RCC 7860 (cell line): ENCODE results near the gene KRTAP5-3.
A peak's percentile ranks its signal among the peaks of the same experiment; 100 is the strongest.
"Not testable (repeated sequence)": the region's sequence is repeated elsewhere in the genome, so short reads cannot be mapped to it uniquely, and the experiment has no call there.

Experiments
- DNase-seq: peaks from one replicate; pipeline ENCODE4 v3.0.0-alpha.2; 2015; ENCODE audit warnings: low spot score
- FAIRE-seq: peaks from 2 replicates; lab custom pipeline; 2012; peaks lifted over from hg19 to GRCh38; lab: Jason Lieb, UNC

KRTAP5-3 gene

DNA sequence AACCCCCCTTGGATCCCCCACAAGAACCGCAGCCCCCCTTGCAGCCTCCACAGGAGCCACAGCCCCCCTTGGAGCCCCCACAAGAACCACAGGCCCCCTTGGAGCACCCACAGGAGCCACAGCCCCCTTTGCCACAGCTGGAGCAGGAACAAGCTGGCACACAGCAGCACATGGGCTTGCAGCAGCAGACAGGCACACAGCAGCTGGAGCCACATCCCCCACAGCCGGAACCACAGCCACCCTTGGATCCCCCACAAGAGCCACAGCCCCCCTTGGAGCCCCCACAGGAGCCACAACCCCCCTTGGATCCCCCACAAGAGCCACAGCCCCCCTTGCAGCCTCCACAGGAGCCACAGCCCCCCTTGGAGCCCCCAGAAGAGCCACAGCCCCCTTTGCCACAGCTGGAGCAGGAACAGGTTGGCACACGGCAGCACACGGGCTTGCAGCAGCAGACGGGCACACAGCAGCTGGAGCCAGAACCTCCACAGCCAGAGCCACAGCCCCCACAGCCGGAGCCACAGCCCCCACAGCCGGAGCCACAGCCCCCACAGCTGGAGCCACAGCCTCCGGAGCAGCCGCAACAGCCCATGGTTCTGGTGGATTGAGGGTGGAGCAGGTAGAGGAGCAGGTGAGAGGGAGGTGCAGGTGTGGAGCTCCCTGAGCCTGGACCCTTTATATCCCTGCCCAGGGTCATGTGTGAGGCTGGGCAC, 23.4 kb downstream of the KRTAP5-3 start, which contains the start of gene KRTAP5-1:
TSS of gene KRTAP5-1 (minus strand) at position 623 of the 710 bp plus-strand sequence. CDS start at position 589, 34 bp downstream.
- DNase-seq, FAIRE-seq: not testable (repeated sequence)

DNA sequence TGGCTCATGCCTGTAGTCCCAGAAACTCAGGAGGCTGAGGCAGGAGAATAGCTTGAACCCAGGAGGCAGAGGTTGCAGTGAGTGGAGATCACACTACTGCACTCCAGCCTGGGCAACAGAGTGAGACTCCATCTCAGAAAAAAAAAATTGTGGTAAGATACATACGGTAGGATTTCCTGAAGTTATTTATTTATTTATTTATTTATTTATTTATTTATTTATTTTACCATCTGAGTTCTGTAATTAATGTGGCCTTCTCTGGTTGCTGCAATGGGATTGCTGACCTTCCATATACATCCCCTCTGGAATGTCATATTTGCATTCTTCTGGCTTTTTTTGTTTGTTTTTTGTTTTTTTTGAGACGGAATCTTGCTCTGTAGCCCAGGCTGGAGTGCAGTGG, 25.4 kb downstream of the KRTAP5-3 start:
- DNase-seq, FAIRE-seq: not testable (repeated sequence)

DNA sequence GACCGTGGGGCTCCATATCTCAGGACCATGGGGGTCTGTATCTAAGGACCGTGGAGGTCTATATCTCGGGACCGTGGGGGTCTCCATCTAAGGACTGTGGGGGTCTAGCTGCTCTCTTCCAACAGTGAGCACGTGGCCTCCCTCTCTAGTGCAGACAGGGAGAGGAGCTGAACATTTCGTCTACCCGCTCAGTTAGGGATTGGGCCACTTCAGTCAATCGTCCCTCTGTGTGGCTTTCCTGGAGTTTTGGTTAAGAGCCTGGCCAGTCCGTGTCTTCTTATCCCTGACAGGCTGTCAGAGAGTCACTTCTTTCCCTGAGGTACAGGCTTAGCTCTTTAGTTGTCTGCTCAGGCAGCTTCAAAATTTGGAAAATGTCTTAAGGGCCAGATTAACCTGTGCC, 26.3 kb downstream of the KRTAP5-3 start:
- DNase-seq: no peak

DNA sequence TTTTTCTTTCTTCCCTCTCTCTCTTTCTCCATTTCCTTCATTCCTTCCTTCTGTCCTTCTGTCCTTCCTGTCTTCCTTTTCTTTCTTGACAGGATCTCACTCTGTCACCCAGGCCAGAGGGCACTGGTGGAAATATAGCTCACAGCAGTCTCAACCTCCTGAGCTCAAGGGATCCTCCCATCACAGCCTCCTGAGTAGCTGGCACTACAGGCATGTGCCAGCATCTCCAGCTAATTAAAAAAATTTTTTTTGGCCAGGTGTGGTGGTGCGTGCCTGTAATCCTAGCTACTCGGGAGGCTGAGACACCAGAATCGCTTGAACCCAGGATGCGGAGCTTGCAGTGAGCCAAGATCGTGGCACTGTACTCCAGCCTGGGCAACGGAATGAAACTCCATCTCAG, 31.4 kb downstream of the KRTAP5-3 start:
- DNase-seq: no peak
- FAIRE-seq: no peak

More for the DNA sequence above, 26.3 kb downstream of the KRTAP5-3 start:
- no peak for FAIRE-seq

DNA sequence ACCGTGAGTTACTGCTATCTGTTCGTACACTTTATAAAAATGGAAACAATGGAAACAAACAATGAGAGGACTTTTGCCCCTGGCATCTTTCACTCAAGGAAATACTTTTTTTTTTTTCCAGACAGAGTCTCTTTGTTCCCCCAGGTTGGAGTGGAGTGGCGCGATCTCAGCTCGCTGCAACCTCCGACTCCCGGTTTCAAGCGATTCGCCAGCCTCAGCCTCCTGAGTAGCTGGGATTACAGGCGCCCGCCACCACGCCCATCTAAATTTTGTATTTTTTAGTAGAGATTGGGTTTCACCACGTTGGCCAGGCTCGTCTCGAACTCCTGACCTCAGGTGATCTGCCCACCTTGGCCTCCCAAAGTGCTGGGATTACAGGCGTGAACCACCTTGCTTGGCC, 32.5 kb downstream of the KRTAP5-3 start:
- not testable (repeated sequence) for FAIRE-seq, DNase-seq

DNA sequence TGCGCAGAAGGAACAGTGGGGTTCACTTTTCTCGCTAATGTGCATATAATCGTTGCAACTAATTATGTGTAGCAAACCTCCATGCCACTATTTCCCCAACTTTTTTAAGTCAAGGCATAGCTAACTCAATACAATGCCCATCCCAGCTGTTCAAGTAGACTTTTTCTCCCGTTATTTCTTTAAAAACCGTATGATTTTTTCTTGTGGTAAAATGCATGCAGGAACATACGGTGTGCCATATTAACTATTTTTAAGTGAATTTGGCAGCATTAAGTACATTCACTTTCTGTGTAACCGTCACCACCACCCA, 33.4 kb downstream of the KRTAP5-3 start:
- FAIRE-seq (no peak), DNase-seq (no peak)

DNA sequence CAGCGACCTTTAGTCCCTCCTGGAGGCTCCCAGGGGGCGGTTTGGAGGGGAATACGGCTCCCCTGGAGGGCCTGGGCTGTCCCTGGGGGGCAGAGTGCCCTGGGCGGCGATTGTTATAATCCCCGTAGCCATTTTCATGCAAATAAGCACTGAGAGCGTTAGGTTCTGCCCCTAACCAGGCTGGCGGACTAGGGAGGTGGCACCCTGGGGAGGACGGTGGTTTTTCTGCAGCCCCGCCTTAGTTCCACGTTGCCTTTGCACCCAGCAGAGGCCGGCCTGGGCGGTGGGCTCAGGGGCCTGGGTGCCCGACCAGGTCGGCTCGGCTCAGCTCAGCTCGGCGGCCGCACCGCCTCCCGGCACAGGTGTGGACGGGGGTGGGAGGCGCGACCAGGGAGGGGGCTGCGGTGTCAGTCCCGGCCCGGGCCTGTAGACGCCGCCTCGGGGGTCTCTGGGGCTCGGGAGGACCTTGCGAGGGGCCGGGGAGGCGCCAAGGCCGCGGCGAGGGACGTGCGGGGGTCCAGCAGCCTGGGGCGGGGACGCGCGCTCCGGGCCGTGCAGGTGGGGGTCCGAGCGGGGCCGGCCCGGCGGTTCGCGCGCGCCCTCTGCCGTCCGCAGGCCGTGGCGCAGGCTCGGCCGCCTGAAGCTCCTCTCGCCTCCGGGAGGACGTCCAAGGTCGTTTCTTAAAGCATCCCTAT, 33.9 kb downstream of the KRTAP5-3 start:
- FAIRE-seq: no peak
- DNase-seq: no peak

DNA sequence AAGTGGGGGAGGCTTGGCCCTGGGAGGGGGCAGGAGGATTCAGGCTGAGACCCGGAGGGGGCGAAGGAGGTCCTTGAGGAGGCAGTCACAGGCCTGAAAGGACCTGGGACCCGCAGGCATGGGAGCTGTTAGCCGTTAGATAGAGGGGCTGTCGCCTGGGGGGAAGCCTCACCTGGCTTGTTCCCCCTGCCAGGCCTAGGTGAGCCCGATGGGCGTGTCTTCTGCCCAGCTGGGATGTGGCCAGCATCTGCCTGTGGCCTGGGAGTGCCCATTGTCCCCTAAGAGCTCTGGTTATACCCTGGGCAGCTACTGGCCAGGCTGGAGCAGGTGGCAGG, 34.4 kb downstream of the KRTAP5-3 start:
- no peak for FAIRE-seq
- DNase-seq: no peak

DNA sequence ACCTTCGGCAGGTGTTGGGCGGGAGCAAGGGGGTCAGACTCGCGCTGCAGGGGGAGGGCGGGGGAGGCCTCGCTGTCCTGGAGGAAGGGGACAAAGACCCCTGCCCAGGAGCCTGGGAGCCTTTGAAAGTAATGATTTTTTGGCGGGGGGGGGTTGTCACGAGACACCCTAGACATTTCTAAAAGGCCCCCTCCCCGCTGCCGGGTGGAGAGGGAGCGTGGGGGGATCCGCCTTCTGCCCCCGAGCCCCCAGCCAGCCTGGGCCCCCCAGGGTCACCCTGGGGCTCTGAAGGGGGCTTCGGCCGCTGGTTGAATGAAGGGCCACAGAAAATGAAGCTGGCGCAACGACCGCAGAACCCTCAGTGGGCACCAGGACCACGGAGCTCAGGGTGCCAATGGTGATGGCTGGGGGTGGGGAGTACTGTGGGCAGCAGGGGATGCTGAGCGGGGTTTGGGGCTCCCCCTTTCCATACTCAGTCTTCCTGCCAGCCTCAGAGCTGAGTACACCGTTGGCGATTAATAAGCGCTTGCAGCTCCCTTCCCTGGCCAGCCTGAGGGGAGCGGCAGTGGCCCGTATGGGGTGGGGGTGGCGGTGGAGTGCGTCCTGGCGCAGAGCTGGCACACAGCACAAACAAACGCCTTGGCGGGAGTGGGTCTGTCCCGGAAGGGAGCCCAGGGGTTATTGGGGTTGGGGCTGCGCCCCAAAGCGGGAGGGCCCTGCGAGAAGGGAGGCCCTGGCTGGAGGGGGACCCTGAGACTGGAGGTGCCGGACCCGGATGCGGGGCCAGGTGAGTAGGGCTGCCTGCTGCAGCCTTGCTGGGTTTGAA, 35.0 kb downstream of the KRTAP5-3 start:
- FAIRE-seq (no peak), DNase-seq (no peak)

DNA sequence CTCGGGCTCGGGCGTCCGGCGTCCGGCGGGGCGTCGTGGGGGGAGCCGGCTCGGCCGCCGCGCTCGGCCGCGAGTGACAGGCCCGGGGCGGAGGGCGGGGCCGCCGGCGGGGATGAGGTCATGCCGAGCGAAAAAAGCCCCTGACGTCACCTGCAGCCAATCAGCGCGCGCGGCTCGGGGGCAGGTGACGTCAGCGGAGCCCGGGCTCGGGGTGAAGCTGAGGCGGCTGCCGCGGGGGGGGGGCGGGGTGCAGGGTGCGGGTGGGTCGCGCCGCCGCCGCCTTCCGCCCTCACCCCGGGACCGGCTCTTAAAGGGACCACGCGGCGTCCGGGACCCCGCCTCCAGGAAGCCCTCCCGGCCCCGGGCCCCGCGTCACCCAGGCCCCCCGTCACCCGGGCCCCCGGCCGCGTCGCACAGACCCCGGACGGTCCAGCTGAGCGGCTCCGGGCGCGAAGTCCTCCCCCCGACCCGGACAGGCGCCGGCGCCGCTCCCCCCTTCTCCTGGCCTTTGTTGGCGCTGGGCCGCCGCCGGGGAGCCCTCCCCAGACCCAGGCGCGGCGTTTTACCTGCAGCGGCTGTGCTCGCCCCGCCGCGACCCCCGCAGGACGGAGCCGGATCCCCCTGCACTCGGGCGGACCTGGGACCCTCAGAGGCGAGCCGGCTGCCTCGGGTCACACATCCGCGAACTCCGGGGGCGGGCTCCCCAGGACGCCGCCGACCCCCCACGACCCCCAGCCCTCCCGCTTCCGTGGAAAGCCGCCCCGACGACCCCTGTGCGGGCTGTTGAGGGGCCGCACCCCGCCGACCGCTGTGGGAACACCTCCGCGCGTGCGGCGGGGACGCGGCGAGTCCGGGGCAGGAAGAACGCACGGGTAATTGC, 35.8 kb downstream of the KRTAP5-3 start, which contains the start of gene DUSP8:
TSS of gene DUSP8 (minus strand) at position 75 of the 880 bp plus-strand sequence. CDS start 6,445 bp downstream, outside the sequence.
- DNase-seq (peak; percentile 78), FAIRE-seq (no peak)

DNA sequence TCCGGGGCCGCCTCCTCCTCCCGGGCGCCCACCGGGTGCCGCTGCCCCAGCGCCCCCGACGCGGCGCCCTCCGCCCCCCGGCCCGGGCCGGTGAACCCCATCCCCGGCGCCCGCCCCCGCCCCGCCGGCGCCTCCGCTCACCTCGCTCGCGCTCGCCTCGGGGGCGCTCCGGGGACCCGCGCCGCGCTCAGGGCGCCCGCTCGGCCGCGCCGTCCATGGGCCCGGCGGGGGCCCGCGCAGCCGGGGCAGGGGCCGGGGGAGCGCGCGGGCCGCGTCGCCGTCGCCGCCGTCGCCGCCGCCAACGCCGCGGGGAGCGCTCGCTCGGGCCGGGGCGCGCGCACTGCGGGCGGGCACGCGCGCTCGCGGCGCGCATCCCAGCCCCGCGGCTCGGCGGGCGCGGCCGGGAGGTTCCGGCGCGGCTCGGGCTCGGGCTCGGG, 36.5 kb downstream of the KRTAP5-3 start:
- no peak for DNase-seq
- no peak for FAIRE-seq

DNA sequence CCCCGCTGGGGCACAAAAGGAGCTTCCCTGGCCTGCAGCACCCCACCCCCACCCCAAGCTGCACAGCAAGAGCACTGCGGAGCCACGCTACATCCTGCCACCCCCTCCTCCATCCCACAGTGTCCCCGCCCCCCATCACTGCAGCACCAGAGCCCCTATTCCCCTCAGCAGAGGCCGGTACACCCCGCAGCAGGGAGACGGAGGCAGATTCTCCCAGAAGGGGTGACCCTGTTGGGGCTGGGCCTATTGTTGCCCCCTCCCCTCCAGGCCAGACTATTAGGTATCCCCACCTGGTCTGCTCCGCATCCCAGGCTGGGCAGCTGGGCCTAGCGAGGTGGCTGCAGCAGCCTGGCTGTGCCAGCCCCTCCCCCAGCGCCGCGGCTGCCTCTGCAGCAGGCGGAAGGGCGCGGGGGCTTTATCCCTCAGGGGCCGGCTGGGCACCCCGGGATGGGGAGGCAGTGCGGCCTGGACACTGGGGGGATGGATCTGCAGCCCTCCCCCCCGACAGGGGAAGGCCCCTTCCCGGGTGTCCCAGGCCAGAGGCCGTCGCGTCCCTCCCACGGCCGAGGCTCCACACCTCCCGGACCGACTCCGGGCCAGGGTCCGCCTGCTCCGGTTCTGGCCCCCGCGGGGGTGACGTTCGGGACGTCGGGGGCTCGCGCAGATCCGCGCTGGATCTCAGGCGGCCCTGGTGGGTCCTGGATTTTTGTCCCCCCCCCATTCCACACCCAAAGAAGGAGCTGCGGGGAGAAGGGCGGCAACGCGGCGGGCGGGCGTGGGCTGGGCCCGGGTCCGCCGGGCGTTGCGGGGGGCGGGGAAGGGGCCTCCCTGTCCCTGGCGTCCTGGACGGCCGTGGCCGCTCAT, 37.1 kb downstream of the KRTAP5-3 start:
- DNase-seq (no peak), FAIRE-seq (no peak)

DNA sequence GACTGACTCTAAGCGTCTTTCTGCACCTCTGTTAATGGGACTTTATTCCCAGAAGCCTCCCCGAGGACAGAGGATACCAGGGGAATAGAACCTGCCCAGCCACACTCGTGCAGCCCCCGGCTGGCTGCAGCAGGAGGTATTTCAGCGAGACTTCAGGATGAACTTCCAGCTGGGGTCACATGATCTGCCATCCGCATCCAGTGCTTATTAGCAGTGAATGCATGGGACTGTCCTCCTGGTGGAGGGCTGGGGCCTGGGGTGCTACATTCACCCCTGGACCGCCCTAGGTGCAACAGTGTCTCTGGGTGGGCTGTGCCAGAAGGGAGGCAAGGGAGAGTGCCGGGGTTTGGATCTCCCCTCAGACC, 37.8 kb downstream of the KRTAP5-3 start:
- DNase-seq (no peak), FAIRE-seq (no peak)

DNA sequence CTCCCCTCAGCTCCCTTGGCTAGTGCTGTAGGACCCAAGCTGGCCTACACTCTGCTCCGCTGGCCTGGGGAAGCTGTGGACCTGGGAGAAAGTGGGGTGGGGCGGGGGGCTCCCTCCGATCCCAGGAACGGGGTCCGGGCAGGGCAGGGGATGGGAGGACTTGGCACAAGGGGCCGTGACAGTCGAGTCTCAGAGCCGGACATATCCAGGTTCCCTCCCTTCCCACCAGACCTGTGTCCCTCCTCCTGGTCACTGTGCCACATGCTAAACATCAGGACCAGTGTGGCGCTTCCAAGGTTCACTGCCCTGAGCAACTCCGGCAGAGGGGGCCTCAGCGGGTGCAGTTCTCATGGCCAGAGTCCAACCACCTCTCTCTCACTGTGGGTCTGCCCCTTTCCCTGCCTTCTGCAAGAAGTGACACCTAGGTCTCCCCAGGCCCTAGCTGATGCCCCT, 38.2 kb downstream of the KRTAP5-3 start:
- no peak for FAIRE-seq
- no peak for DNase-seq

DNA sequence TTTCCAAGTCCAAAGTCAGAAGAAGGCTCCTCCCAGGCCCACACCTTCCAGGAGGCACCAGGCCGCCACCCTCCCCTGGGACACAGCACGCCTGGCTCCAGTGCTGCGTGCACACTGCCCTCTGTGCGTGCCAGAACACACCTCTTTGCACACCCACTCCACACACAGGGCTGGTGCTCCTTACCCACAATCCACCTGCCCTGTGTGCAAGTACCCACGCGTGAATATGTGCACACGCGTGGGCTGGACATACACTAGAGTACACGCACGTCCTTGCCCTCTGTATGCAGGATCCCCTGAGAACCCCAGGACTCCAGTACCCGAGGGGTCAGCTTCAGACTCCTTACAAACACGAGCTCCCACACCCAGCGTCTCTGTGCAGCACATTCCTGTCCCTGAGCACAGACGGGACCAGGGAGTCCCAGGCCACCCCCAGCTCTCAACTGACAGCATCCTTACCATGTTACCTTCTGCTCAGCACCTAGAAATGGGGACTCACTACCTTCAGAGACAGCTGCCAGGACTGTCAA, 38.9 kb downstream of the KRTAP5-3 start:
- no peak for DNase-seq
- no peak for FAIRE-seq

DNA sequence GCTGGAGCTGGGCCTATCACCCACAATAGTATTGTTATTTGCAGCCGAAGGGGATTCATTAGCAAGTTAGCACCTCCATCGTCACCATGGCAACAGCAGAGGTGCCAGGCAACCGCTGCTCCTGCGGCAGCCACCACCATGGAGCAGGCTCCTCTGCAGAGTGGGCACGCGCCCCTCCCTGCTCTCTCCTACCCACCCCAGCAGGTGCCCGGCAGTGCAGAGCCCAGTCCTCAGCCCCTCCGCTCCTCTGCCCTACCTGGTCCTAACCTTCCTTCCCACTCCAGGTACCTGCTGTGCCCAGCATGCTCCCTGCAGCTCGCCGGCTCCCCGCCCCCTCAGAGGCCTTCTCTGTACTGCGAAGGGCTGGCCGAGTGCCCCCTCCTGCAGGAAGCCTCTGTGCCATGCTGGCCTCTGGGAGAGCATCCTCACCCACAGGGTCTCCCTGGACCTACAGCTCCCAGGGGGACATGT, 39.8 kb downstream of the KRTAP5-3 start:
- FAIRE-seq (no peak), DNase-seq (no peak)

DNA sequence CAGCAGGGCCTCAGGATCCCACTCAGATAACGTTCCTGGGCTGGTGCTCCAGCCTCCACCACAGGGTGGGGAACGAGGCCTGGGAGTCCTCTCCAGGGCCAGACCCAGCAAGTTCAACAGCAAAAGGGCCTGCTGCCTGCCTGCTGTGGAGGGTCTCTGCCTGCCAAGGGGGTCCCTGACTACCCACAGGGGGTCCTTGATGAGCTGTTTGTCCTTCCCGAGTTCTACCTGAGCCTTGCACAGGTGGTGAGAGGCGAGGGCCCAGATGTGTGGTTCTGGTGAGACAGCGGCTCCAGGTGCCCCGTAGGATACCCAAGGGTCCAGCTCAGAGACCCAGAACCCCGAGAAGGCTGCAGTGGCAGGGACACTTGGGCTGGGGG, 40.6 kb downstream of the KRTAP5-3 start:
- no peak for FAIRE-seq
- DNase-seq: no peak

DNA sequence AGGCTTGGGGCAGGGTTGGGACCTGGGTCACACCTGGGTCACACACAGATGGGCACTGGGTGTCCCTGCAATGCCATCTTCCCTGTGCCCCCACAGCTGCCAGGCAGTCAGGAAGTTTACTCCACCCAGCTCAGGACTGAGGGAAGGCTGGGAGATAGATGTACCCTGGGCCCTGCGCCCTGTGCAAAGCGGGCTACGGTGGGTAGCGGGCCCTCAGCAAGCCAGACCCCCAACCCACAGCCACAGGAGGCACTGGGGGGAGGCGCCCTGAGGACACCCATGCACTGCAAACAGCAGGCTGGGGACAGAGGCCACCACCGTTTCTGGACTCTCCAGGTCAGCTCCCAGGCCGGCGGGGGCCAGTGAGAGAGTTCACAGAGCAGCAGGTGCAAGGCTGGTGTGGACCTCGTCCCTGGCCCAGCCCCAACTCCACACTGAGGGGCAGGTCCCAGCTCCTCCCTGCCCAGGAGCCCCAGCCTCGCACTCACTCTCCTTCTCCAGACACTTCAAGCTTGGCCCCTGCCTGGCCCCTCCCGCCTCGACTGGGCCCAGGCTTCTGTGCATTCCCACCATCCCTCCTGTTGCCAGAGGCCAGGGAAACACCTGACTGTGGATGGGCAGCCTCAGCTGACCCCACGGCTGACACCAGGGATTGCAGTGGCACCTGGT, 41.1 kb downstream of the KRTAP5-3 start:
- FAIRE-seq (no peak), DNase-seq (no peak)
